Fibroblast of pulmonary artery (primary cell): ENCODE measurements around the gene CCDC13.

Experiments used
- DNase-seq: peaks from one replicate; pipeline ENCODE4 v3.0.0-alpha.2; 2010; ENCODE audit warnings: low read depth
- H3K4me3 ChIP-seq: replicated peaks from 2 replicates; pipeline ENCODE4 v1.5.1; 2011; ENCODE audit warnings: low read depth, mild to moderate bottlenecking, control low read depth, low read length, moderate library complexity
- CTCF ChIP-seq: IDR thresholded peaks from 2 replicates; pipeline ENCODE4 v1.5.1; 2011; ENCODE audit warnings: mild to moderate bottlenecking, control low read depth, low read length, inconsistent platforms; ENCODE audit errors: missing control alignments

Gene CCDC13

DNA sequence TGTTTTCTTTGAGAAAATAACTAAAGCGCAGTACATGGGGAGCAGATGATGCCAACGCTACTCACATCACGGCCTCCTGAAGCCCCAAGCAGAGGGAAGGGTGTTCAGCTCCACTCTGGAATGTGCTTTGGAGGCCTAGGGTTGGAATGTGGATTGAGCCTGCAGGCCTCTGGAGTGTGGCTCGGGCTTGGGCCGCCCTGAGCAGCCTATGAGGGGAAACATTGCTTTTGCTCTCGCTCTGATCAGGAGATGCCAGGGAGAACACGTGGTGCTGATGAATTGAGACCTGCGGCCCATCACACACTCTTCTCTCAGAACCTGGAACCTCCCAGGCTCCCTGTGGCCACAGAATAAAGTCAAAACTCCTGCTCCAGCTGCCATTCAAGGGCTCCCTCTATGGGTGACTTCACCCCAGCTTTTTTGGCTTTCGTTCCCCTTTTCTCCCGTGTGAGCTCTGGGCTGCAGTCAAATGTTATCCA lies 23.3 kb downstream of the CCDC13 start:
- peak; percentile 48 for TF ChIP-seq CTCF
- no peak overlapping the region for H3K4me3 ChIP-seq
- DNase-seq = no peak

DNA sequence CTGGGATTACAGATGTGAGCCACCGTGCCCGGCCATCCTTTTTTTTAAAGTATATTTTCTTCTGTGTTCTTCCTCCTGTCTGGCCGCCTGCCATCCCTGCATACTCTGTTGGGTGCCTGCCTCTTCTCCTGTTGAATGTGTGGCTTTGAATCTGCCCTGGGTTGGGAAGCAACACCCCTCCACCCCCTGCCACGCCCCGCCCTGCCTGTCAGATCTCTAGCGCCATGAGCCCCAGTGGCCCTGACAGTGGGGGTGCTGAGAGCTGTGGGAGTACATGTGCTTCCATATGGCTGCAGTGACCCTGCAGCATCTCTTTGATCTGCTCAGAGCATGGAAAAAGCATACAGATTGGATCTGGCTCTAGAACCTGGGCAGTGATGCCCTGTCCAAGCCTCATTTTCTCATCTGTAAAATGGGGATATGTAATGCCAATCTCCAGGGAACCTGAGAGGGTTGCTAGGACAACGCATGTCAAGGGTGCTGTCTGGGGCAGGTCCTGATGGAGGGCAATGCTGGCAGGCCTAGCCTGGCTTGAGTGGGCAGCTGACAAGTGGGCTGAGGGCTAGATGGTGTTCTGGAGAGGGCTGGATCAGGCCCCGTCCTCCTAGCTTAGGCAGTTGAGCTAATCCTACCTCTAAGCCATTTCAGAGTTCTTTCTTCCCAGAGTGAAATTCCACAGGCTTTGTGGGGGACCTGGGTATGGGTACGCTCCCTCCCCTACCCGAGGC lies 23.9 kb downstream of the CCDC13 start:
- no peak for TF ChIP-seq CTCF
- DNase-seq = no peak
- no peak overlapping the region for H3K4me3 ChIP-seq

GRCh38 chr3:42747581-42747980 lies 25.5 kb downstream of the CCDC13 start:
- DNase-seq = no peak
- no peak for TF ChIP-seq CTCF
- no peak overlapping the region for H3K4me3 ChIP-seq

GRCh38 chr3:42746455-42747450 lies 26.3 kb downstream of the CCDC13 start:
- H3K4me3 ChIP-seq = no peak overlapping the region
- DNase-seq = no peak
- TF ChIP-seq CTCF = no peak

DNA sequence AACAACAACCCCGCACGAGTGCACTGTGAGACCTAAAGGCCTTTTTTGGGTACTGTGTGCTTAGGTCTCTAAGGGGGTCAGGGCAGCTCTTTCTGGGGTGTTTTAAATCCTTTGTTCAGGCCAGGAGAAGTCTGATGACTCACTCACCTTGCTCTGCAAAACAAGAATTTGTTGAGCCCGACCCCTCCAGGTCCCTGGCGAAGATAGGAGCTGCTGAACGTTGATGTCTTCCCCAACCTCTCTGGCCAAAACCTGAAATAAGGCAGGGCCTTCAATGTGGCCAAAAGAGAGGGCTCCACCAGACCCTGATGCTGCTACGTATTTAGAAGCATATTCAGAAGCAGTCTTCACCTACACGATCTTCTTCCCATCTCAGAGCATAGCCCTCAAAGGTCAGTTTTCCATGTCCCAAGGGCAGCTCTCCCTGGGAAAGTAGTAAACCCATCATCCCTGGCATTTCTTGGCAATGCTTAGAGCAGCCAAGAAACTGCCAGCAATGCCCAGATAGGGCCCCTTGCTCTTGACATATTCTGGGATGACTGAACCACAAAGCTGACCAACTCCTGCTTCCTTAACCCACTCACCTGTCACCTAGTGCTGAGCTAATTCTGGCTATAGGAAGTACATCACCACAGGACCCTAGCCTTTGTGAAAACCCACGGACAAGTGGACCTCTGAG lies 27.1 kb downstream of the CCDC13 start:
- DNase-seq = no peak
- no peak for TF ChIP-seq CTCF

DNA sequence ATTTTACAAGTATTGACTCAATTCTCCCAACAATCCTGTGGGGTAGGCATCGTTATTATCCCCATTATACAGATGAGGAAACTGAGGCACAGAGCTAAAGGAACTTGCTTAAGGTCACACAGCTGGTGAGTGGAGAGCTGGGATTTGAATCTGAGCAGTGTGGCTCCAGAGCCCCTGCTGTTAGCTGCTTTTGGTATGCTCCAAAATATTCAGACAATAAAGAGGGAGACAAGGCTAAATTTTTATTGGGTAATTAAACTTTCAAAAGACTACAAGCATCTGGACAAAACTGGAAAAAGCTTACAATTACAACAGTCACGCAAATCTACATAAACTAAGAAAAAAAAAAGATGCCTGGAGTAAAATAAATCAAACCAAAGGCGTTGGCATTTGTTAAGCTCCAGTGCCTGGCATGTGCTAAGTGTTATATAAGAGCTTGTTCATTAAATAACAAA lies 27.7 kb downstream of the CCDC13 start:
- DNase-seq = no peak
- no peak overlapping the region for H3K4me3 ChIP-seq
- no peak for TF ChIP-seq CTCF

More for the DNA sequence above, 27.1 kb downstream of the CCDC13 start:
- no peak overlapping the region for H3K4me3 ChIP-seq
